GM19328 (cell line): ENCODE measurements around the gene ALDH1B1.

Experiments used
- ATAC-seq: cut with Tn5 transposase; IDR thresholded peaks from one replicate; pipeline ENCODE4 v1.9.1; 2021; ENCODE audit warnings: mild to moderate bottlenecking, moderate library complexity; ENCODE audit not compliant: unreplicated experiment

Gene ALDH1B1

DNA sequence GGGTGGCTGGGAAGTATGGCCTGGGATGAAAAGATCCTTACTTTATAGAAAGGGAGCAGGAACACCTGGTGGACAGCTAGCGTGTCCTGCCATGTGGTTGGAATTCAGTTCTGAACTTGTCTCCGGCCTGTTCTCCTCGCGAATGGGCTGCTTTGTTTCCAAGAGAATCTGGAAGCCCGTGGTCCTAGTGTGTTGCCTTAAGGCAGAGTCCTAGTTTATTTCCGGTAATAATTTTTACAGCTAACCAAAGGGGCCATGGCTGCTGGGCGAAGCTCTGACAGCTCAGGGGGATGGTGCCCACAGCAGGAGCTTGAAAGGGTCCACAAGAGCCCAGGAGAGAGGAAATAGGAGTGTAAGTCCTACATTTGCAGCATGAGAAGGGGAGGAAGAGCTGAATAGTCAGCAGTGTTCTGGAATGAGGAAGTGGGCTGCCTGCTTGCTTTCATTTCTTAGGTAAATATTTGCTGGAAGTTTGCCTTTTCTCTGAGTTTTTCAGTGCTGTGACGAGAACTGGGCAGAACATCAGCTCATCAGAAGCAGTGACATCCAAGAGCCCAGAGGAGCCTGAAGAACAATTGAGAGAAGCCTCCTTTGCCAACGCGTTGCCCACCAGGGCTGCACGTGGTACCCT is 44.8 kb downstream of the ALDH1B1 start:
- no peak for ATAC-seq

DNA sequence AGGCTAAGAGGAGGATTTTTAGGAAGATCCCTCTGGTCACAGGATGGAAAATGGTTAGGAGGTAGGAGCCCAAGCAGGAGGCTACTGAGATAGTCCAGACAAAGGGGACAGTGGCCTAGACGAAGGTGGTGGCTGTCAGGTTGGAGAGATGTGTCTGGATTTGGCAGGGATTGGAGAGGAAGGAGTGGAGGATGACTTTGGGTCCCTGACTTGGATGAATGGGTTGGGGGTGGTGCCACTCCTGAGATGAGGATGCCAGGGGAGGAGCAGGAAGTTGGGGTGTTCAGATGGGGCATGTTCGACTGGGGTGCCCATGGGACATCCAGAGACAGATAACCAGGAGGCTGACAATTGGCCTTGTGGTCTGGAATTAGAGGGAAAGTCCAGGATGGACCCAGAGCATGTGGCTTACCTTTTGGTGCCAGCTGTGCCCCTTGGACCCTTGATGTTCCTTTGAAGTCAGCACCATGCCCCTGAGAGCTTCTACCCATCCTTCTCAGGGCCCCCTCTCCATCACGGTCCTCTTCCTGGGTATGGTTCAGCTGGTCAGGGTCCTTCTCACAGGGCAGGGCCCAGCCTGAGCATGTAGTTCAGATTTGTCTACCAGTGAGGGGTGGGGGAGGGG is 46.9 kb downstream of the ALDH1B1 start:
- no peak for ATAC-seq

DNA sequence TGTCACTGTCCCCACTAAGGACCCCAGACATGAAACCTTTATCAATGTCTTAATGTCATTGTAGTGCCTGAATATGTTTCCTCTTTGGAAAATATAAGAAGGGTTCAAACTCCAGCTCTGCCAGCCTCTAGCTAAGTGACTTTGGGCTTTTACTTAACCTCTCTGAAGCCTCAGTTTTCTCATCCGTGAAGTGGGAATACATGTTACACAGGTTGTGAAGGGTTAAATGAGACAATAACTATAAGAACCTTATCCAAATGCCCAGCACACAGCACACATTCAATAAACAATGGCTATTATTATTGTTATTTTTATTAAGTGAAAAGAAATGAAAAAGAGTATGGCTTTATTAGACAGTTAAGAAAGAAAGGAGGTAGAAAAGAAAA is 47.4 kb downstream of the ALDH1B1 start:
- ATAC-seq: no peak

DNA sequence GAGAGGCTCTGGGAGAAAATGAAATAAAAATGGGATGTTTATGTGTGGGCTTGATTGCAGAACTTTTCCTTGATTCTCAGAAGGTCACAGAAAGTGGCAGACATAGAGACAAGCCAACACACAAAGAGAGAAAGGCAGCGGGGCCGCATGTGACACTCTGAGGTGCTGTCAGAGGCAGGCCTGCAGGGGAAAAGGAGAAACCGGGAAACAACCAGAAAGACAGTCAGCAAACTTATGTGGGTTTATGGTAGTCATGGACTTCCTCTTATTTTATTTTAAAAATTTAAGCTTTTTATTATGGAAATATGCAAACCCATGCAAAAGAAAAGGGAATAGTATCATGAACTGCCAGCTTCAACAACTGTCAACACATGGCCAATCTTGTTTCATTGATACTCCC is 48.0 kb downstream of the ALDH1B1 start:
- no peak for ATAC-seq

DNA sequence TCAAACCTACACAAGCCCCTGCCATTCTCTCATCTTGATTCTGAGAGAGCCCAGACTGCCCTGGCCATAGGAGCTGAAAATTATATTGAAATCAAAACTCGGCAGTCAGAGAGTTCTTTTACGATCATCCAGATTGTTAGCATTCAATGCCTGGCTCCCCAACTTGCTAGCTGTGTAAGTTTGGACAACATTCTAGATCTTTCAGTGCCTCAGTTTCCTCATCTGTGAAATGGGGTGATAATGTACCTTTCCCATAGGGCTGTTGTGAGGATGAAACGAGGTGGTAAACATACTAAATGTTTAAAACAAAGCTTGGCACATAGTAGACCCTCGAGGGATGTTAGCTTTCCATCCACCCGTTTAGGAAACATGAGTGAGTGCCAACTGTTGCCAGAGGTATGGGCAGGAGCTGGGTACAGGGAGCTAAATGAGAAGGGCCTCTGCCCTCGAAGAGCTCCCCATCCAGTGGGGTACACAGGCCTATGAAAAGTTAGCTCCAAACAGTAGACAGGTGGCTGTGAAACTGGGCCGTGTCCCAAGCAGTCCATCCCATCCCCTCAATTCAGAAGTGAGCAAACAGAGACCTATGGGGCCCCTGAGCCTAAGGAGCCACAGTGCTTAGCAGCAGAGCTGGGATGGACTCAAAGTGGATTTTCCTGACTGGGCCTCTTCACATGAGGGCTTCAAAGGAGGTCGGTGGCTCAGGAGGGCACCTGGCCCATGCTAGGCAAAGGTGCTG is 49.0 kb downstream of the ALDH1B1 start:
- no peak for ATAC-seq

DNA sequence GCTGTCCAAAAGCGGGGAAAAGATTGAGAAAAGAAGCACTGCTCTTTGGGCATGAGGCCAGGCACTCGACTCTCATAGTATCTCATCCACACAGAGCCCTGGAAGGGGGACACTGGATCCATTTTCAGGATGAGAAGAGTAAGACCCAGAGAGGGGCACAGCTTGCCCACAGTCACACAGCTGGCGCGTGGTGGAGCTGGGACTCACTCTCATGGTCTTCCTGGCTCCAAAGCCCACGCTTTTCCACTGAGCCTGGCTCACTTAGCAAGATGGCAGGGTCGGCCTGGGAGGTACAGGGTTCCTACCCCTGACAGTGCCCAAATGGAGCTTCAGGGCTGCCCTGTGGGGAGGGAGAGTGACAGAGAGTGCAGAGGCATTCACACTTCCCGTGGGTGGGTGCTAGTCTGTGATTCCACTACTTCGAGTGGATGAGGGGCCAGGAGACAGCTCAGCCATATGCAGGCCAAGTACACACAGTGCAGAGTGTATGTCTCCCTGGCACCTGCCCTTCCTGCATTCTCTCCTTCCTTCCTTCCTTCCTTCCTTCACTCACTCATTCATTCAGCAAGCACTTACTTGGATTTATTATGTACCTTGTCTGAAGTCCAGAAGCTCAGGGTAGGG is 50.1 kb downstream of the ALDH1B1 start:
- no peak for ATAC-seq

DNA sequence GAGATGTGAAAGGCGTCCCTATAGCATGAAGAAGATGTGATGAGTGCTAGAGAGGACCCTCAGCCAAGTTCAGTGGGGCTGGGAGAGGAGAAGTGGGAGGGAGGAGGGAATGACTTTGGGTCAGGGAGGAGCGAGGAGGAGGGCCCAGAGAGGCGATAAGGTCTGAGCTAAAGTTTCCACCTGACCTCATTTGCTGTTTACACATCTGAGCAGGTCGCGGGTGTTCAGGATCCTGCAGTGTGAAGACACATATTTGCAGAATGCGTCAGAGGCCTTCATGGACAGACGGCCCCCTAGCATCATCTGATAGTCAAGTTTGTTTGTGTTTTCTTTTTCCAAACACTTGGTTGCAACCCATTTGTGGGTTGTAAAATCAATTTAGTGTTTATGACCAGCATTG is 50.7 kb downstream of the ALDH1B1 start:
- ATAC-seq: no peak

DNA sequence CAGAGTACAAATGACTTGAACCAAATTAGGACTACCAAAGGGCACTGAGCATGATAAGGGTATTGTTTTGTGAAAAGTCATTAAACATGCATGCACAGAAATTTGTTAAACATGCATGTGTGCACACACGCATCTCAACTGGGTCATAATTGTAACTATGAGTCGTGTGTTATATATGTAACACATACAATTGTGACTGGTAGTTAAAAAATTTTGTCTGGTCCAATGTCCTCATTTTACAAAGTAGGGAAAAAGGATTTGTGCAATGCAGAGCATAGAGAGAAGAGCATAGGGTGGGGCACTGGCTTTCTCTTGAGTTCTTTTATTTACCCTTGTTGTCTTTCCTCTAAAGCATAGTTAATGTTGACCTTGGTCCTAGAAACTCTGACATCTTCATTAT is 51.1 kb downstream of the ALDH1B1 start:
- no peak for ATAC-seq

DNA sequence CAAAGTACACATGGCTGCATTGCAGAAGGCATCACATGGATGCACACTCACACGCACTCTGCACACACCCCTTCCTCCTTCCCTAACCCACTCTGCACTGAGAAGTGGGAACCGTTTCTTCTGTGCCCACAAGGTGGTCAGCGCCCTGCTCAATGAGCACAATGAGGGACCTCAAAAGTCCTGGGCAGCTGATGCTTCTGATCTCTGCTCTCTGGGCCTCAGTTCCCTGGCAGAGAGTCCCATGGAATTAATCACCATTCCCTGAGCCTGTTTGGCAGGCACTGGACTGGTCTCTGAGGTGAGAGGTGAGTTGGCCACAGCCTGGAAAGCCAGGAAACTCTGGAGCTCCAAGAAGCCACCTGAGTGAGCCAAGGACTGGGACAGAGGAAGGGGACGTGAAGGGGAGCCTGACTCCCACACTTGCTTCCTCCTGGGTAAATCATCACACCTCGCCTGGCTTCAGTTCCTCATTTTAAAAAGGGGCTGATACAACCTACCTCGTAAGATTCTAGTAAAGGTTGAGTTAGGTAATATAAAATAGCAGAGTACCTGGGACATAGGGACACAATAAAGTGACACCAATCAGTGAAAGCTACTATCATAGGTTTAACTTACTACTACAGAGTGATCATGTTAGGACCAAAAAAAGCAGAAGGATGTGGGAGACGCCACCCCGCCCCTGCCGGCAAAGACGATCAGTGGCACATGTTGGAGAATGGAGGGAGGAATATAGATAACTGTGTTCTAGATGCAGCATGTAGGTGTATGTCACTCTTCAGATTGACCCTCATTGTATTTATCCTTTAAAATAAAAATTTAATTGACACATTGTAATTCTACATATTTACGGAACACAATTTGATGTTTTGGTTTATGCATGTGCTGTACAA is 52.9 kb downstream of the ALDH1B1 start:
- peak; percentile 62 for ATAC-seq

DNA sequence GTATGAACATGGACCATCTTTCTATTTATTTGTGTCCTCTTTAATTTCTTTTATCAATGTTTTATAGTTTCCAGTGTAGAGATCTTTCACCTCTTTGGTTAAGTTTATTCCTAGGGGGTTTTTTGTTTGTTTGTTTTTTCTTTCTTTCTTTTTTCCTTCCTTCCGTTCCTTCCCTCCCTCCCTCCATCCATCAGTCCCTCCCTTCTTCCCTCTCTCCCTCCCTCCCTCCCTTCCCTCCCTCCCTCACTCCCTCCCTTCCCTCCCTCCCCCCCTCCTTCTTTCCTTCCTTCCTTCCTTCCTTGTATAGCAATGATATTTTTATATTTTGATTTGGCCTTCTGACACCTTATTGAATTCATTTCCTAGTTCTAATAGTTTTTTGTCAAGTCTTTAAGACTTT is 55.2 kb downstream of the ALDH1B1 start:
- no peak for ATAC-seq
